ENCODE measurements around the gene GH2.
"Not testable (repeated sequence)": the region's sequence is repeated elsewhere in the genome, so short reads cannot be mapped to it uniquely, and the experiment has no call there.

- TF ChIP-seq TCF7L2 (IDR thresholded peaks at IDR 0.05; ENCODE audit: borderline replicate concordance, low read depth, low read length); GFI1B (tag by site-specific recombination; IDR thresholded peaks at IDR 0.05); ZBTB7A (tag by site-specific recombination; IDR thresholded peaks at IDR 0.05; ENCODE audit: low read depth); CTCF (tag by site-specific recombination; IDR thresholded peaks at IDR 0.05): not testable (repeated sequence)
Measured at GRCh38 chr17:63909586-63909985, 27.8 kb upstream of the GH2 start.
